ENCODE results near the gene PAOX.

Gene PAOX

GRCh38 chr10:133379152-133379800 lies at the start of gene PAOX:
Gene PAOX (plus strand): TSS chr10:133379262. CDS start chr10:133379317, 55 bp downstream.
- no peak for DNase-seq (ENCODE audit: low spot score)

- DNase-seq (ENCODE audit: low spot score), result peak; percentile 90
These were observed 49.4 kb upstream of the PAOX start for GRCh38 chr10:133329491-133330202.

GRCh38 chr10:133332936-133333699 lies 45.9 kb upstream of the PAOX start:
- no peak for DNase-seq (ENCODE audit: low spot score)

GRCh38 chr10:133334503-133335245 lies 44.4 kb upstream of the PAOX start:
- DNase-seq (ENCODE audit: low spot score), result no peak

GRCh38 chr10:133335246-133336117 lies 43.6 kb upstream of the PAOX start:
- no peak for DNase-seq (ENCODE audit: low spot score)

GRCh38 chr10:133336118-133336576 lies 42.9 kb upstream of the PAOX start:
- DNase-seq (ENCODE audit: low spot score), result no peak

- peak; percentile 40 for DNase-seq (ENCODE audit: low spot score)
These were observed 42.3 kb upstream of the PAOX start, which contains the start of gene CALY for GRCh38 chr10:133336577-133337369. Gene CALY (minus strand): TSS chr10:133336896. CDS start chr10:133328989, 7,907 bp downstream.

- no peak for DNase-seq (ENCODE audit: low spot score)
These were observed 41.7 kb upstream of the PAOX start for GRCh38 chr10:133337370-133337725.

GRCh38 chr10:133338080-133339071 lies 40.7 kb upstream of the PAOX start:
- DNase-seq (ENCODE audit: low spot score), result no peak

- no peak for DNase-seq (ENCODE audit: low spot score)
These were observed 39.2 kb upstream of the PAOX start for GRCh38 chr10:133339708-133340380.

- DNase-seq (ENCODE audit: low spot score), result no peak
These were observed 37.1 kb upstream of the PAOX start for GRCh38 chr10:133341983-133342382.

GRCh38 chr10:133342942-133343341 lies 36.1 kb upstream of the PAOX start:
- DNase-seq (ENCODE audit: low spot score), result no peak

GRCh38 chr10:133343558-133343957 lies 35.5 kb upstream of the PAOX start:
- DNase-seq (ENCODE audit: low spot score), result no peak

GRCh38 chr10:133344236-133344635 lies 34.8 kb upstream of the PAOX start:
- DNase-seq (ENCODE audit: low spot score), result no peak

GRCh38 chr10:133346413-133346812 lies 32.6 kb upstream of the PAOX start:
- no peak for DNase-seq (ENCODE audit: low spot score)

- DNase-seq (ENCODE audit: low spot score), result no peak
These were observed 31.1 kb upstream of the PAOX start for GRCh38 chr10:133347710-133348517.

- no peak for DNase-seq (ENCODE audit: low spot score)
These were observed 29.9 kb upstream of the PAOX start for GRCh38 chr10:133349160-133349568.
